ENCODE results near the gene MYH8.

The MYH8 gene

GRCh38 chr17:10421900-10422542, at the start of gene MYH8:
Gene MYH8 (minus strand): TSS chr17:10421950. CDS start chr17:10420227, 1,723 bp downstream.
- Histone ChIP-seq H3K9ac (no peak within 1 kb of the TSS), H3K27ac (no peak within 1 kb of the TSS), H2AFZ (ENCODE audit: low read depth) (no peak within 1 kb of the TSS), H3K79me2 (ENCODE audit: insufficient read depth, low read depth) (no peaks in the 10 kb centered on the region), H3K4me2 (no peak within 1 kb of the TSS), H3K4me3 (IDR thresholded peaks at IDR 0.05; ENCODE audit: insufficient read depth, low read depth, low read length) (no peak within 1 kb of the TSS), H3K27me3 (ENCODE audit: insufficient read depth, low read depth) (no peaks in the 10 kb centered on the region), H3K4me1 (ENCODE audit: low read depth, poor library complexity, severe bottlenecking) (peaks cover 6% of the 10 kb centered on the region), H4K20me1 (ENCODE audit: insufficient read depth) (no peaks in the 10 kb centered on the region), H3K36me3 (ENCODE audit: insufficient read depth) (no peaks in the 10 kb centered on the region)
- no peak for TF ChIP-seq CTCF (conservative IDR thresholded peaks at IDR 0.05; ENCODE audit: low read depth, low read length)

GRCh38 chr17:10469459-10469858, 47.7 kb upstream of the MYH8 start, which contains the start of gene MYH4:
Gene MYH4 (minus strand): TSS chr17:10469559. CDS start chr17:10466745, 2,814 bp downstream.
- no peaks in the 10 kb centered on the region for H3K36me3 ChIP-seq (ENCODE audit: insufficient read depth)
- H3K27me3 ChIP-seq (ENCODE audit: insufficient read depth, low read depth) = no peaks in the 10 kb centered on the region
- no peak within 1 kb of the TSS for H2AFZ ChIP-seq (ENCODE audit: low read depth)
- H3K27ac ChIP-seq = no peak within 1 kb of the TSS
- no peak within 1 kb of the TSS for H3K4me2 ChIP-seq
- no peaks in the 10 kb centered on the region for H3K79me2 ChIP-seq (ENCODE audit: insufficient read depth, low read depth)
- TF ChIP-seq CTCF (conservative IDR thresholded peaks at IDR 0.05; ENCODE audit: low read depth, low read length) = no peak
- H4K20me1 ChIP-seq (ENCODE audit: insufficient read depth) = no peaks in the 10 kb centered on the region
- no peaks in the 10 kb centered on the region for H3K4me1 ChIP-seq (ENCODE audit: low read depth, poor library complexity, severe bottlenecking)
- no peak within 1 kb of the TSS for H3K9ac ChIP-seq
- no peak within 1 kb of the TSS for H3K4me3 ChIP-seq (IDR thresholded peaks at IDR 0.05; ENCODE audit: insufficient read depth, low read depth, low read length)

- Histone ChIP-seq H3K79me2 (ENCODE audit: insufficient read depth, low read depth) (no peaks in the 10 kb centered on the region), H3K36me3 (ENCODE audit: insufficient read depth) (no peaks in the 10 kb centered on the region), H2AFZ (ENCODE audit: low read depth) (no peak overlapping the region), H4K20me1 (ENCODE audit: insufficient read depth) (no peaks in the 10 kb centered on the region), H3K4me2 (no peak overlapping the region), H3K27ac (no peak overlapping the region), H3K4me1 (ENCODE audit: low read depth, poor library complexity, severe bottlenecking) (no peaks in the 10 kb centered on the region), H3K9ac (no peak overlapping the region), H3K4me3 (IDR thresholded peaks at IDR 0.05; ENCODE audit: insufficient read depth, low read depth, low read length) (no peak overlapping the region), H3K27me3 (ENCODE audit: insufficient read depth, low read depth) (no peaks in the 10 kb centered on the region)
- TF ChIP-seq CTCF (conservative IDR thresholded peaks at IDR 0.05; ENCODE audit: low read depth, low read length) = no peak
Measured at GRCh38 chr17:10463402-10463801, 41.7 kb upstream of the MYH8 start.

GRCh38 chr17:10460062-10460461, 38.3 kb upstream of the MYH8 start:
- H3K36me3 ChIP-seq (ENCODE audit: insufficient read depth) = no peaks in the 10 kb centered on the region
- H3K4me2 ChIP-seq = no peak overlapping the region
- H4K20me1 ChIP-seq (ENCODE audit: insufficient read depth) = no peaks in the 10 kb centered on the region
- H3K4me3 ChIP-seq (IDR thresholded peaks at IDR 0.05; ENCODE audit: insufficient read depth, low read depth, low read length) = no peak overlapping the region
- H3K9ac ChIP-seq = no peak overlapping the region
- H3K27me3 ChIP-seq (ENCODE audit: insufficient read depth, low read depth) = no peaks in the 10 kb centered on the region
- H2AFZ ChIP-seq (ENCODE audit: low read depth) = no peak overlapping the region
- no peaks in the 10 kb centered on the region for H3K79me2 ChIP-seq (ENCODE audit: insufficient read depth, low read depth)
- H3K27ac ChIP-seq = no peak overlapping the region
- H3K4me1 ChIP-seq (ENCODE audit: low read depth, poor library complexity, severe bottlenecking) = no peaks in the 10 kb centered on the region
- no peak for TF ChIP-seq CTCF (conservative IDR thresholded peaks at IDR 0.05; ENCODE audit: low read depth, low read length)

All from KMS-11 (cell line).